Measurements from ENCODE around the gene SLC12A7. TPM values are rescaled to one million over a fixed set of nuclear protein-coding genes. Genes with fewer than 3 reads are reported as not detected.

The SLC12A7 gene
- total RNA-seq, 1 experiment from 2014 or later = 48.2 TPM

- DNase-seq (no peak), ATAC-seq (no peak)
- no peaks in the 10 kb centered on the region for H3K9me2 ChIP-seq (replicated peaks; ENCODE audit: low read length)
- no peaks in the 10 kb centered on the region for H3K9me3 ChIP-seq (ENCODE audit: low read length)
- H3K4me1 ChIP-seq (ENCODE audit: insufficient read depth, low read length) = no peaks in the 10 kb centered on the region
- POLR2A ChIA-PET (ENCODE audit: unreplicated experiment) = no interaction called here
- no peak overlapping the region for H2AFZ ChIP-seq (ENCODE audit: low read length)
- H3K4me2 ChIP-seq (ENCODE audit: low read length) = no peak overlapping the region
- H3K27ac ChIP-seq (ENCODE audit: low read length) = no peak overlapping the region
- CTCF ChIA-PET = no interaction called here
- H3K79me2 ChIP-seq (ENCODE audit: low read length) = no peaks in the 10 kb centered on the region
- no peaks in the 10 kb centered on the region for H4K20me1 ChIP-seq (ENCODE audit: low read length)
- no peaks in the 10 kb centered on the region for H3F3A ChIP-seq (ENCODE audit: low read length, unreplicated experiment)
- intact Hi-C loops (cut with micrococcal nuclease) = no loop called here
- no peak overlapping the region for H3K9ac ChIP-seq (ENCODE audit: low read length)
- no peaks in the 10 kb centered on the region for H3K36me3 ChIP-seq (ENCODE audit: low read depth, low read length)
- H3K4me3 ChIP-seq (ENCODE audit: low read length) = no peak overlapping the region
- no TSS peak for BruUV-seq (replicated peaks)
- TF ChIP-seq CTCF (conservative IDR thresholded peaks at IDR 0.05; ENCODE audit: low read depth, low read length) = no peak
- TF ChIP-seq EZH2phosphoT487 (IDR thresholded peaks at IDR 0.05; ENCODE audit: borderline replicate concordance, low read length) = no peak
- no peak for TF ChIP-seq EZH2 (IDR thresholded peaks at IDR 0.05; ENCODE audit: low read length, unreplicated experiment)
- H3K27me3 ChIP-seq (ENCODE audit: low read length) = no peaks in the 10 kb centered on the region
These were observed 95.8 kb downstream of the SLC12A7 start for GRCh38 chr5:1016036-1016435.

GRCh38 chr5:1015507-1015906, 96.4 kb downstream of the SLC12A7 start:
- Histone ChIP-seq H3K4me3 (ENCODE audit: low read length) (no peak overlapping the region), H3K36me3 (ENCODE audit: low read depth, low read length) (no peaks in the 10 kb centered on the region), H3K9ac (ENCODE audit: low read length) (no peak overlapping the region), H3K9me2 (replicated peaks; ENCODE audit: low read length) (no peaks in the 10 kb centered on the region), H3K27me3 (ENCODE audit: low read length) (no peaks in the 10 kb centered on the region), H3K9me3 (ENCODE audit: low read length) (no peaks in the 10 kb centered on the region), H2AFZ (ENCODE audit: low read length) (no peak overlapping the region), H3K79me2 (ENCODE audit: low read length) (no peaks in the 10 kb centered on the region), H3K27ac (ENCODE audit: low read length) (no peak overlapping the region), H3F3A (ENCODE audit: low read length, unreplicated experiment) (no peaks in the 10 kb centered on the region), H4K20me1 (ENCODE audit: low read length) (no peaks in the 10 kb centered on the region), H3K4me2 (ENCODE audit: low read length) (no peak overlapping the region), H3K4me1 (ENCODE audit: insufficient read depth, low read length) (no peaks in the 10 kb centered on the region)
- TF ChIP-seq CTCF (conservative IDR thresholded peaks at IDR 0.05; ENCODE audit: low read depth, low read length) = no peak
- no peak for TF ChIP-seq EZH2phosphoT487 (IDR thresholded peaks at IDR 0.05; ENCODE audit: borderline replicate concordance, low read length)
- no peak for TF ChIP-seq EZH2 (IDR thresholded peaks at IDR 0.05; ENCODE audit: low read length, unreplicated experiment)
- CTCF ChIA-PET = no interaction called here
- BruUV-seq (replicated peaks) = no TSS peak
- ATAC-seq (no peak), DNase-seq (no peak)
- POLR2A ChIA-PET (ENCODE audit: unreplicated experiment) = no interaction called here
- intact Hi-C loops (cut with micrococcal nuclease) = no loop called here

- 0 out of 2 replicates have a peak, but pooled peaks cover 5% of the 10 kb centered on the region for H4K20me1 ChIP-seq (ENCODE audit: low read length)
- H3K9me3 ChIP-seq (ENCODE audit: low read length) = no peaks in the 10 kb centered on the region
- ATAC-seq = no peak
- no peaks in the 10 kb centered on the region for H3K79me2 ChIP-seq (ENCODE audit: low read length)
- H2AFZ ChIP-seq (ENCODE audit: low read length) = no peak overlapping the region
- POLR2A ChIA-PET (ENCODE audit: unreplicated experiment) = no interaction called here
- no TSS peak for BruUV-seq (replicated peaks)
- no peaks in the 10 kb centered on the region for H3K4me1 ChIP-seq (ENCODE audit: insufficient read depth, low read length)
- DNase-seq = no peak
- no peak overlapping the region for H3K9ac ChIP-seq (ENCODE audit: low read length)
- TF ChIP-seq EZH2phosphoT487 (IDR thresholded peaks at IDR 0.05; ENCODE audit: borderline replicate concordance, low read length) = no peak
- TF ChIP-seq CTCF (conservative IDR thresholded peaks at IDR 0.05; ENCODE audit: low read depth, low read length) = no peak; the same call in 1 of the 2 replicates
- TF ChIP-seq EZH2 (IDR thresholded peaks at IDR 0.05; ENCODE audit: low read length, unreplicated experiment) = no peak
- intact Hi-C loops (cut with micrococcal nuclease) = loop anchor here (5.0 kb wide), 1 partner anchor 92 kb away; no protein-coding TSS in a partner anchor
- CTCF ChIA-PET = no interaction called here
- no peak overlapping the region for H3K27ac ChIP-seq (ENCODE audit: low read length)
- no peaks in the 10 kb centered on the region for H3K9me2 ChIP-seq (replicated peaks; ENCODE audit: low read length)
- no peak overlapping the region for H3K4me3 ChIP-seq (ENCODE audit: low read length)
- no peaks in the 10 kb centered on the region for H3F3A ChIP-seq (ENCODE audit: low read length, unreplicated experiment)
- H3K36me3 ChIP-seq (ENCODE audit: low read depth, low read length) = no peaks in the 10 kb centered on the region
- H3K27me3 ChIP-seq (ENCODE audit: low read length) = no peaks in the 10 kb centered on the region
- H3K4me2 ChIP-seq (ENCODE audit: low read length) = no peak overlapping the region
These were observed 97.1 kb downstream of the SLC12A7 start for GRCh38 chr5:1014781-1015221.

Measured in PC-3 (cell line).